K562 (cell line): ENCODE measurements around the gene TPX2. TPM values are rescaled to one million over a fixed set of nuclear protein-coding genes. Genes with fewer than 3 reads are reported as not detected.

ENCODE experiments used
- MAX ChIP-seq: sonication (generic); formaldehyde crosslinking; IDR thresholded peaks from 2 replicates; pipeline ENCODE4 v1.9.0; 2022; ENCODE audit warnings: mild to moderate bottlenecking, missing genetic modification reagents
- RBM22 ChIP-seq: fragments of 200-400 bp; formaldehyde crosslinking; IDR thresholded peaks from 2 replicates; pipeline ENCODE4 v1.6.1; 2018; ENCODE audit warnings: low read length, low read depth; ENCODE audit not compliant: poor library complexity, severe bottlenecking
- SLC30A9 ChIP-seq: fragments of 250-450 bp; sonication (Bioruptor Pico); IDR thresholded peaks from 2 replicates; pipeline ENCODE4 v1.8.0; 2022; ENCODE audit warnings: mild to moderate bottlenecking, moderate library complexity
- USF1 ChIP-seq: sonication (generic); formaldehyde crosslinking; IDR thresholded peaks from 2 replicates; pipeline ENCODE4 v1.9.0; 2022; ENCODE audit warnings: mild to moderate bottlenecking, missing genetic modification reagents
- polyA plus RNA-seq, 8 experiments: library from polyadenylated mRNA; depleted of rRNA in 4 of 8; stranded (reverse) in 5 of 8; unstranded in 3 of 8; fragments of >200 nt; fragmentation: Nextera tagmentation in 2 of 8; fragmentation: Illumina TruSeq in 1 of 8; extraction: Ambion mirVana in 2 of 8; extraction: Trizol in 1 of 8; gene quantifications; 2 replicates each; pipeline versions ENCODE4 v1.2.1 to v1.2.3, GENCODE V29; 2011 to 2014; ENCODE audit warnings: inconsistent platforms in 1 of 8, missing spikeins in 1 of 8
- total RNA-seq, 7 experiments: library from RNA; depleted of rRNA in 6 of 7; stranded (reverse); fragments of >200 nt in 6 of 7; fragmentation: Illumina TruSeq in 2 of 7; extraction: Trizol in 2 of 7; gene quantifications; 2 replicates each; pipeline versions ENCODE4 v1.2.1 to v1.2.3, GENCODE V29; 2011 to 2021; ENCODE audit warnings: low replicate concordance in 1 of 7
- TF ChIP-seq, protein P1 (sequence below), 2 experiments: fragments of 450-650 bp in 1 of 2; sonication (generic) in 1 of 2; formaldehyde crosslinking in 1 of 2; IDR thresholded peaks; 2 replicates each; pipeline versions ENCODE4 v1.7.1 to v1.9.0; 2016 to 2022; ENCODE audit warnings: inconsistent platforms in 1 of 2, mild to moderate bottlenecking in 1 of 2, missing genetic modification reagents in 1 of 2

The TPX2 gene
- total and polyA plus RNA-seq, 9 of the 15 experiments (the other 6 are each of a cell fraction or from before 2014, with no cell fraction given) = 48.0 to 241 (median 133) TPM

GRCh38 chr20:31817461-31817860, 78.4 kb downstream of the TPX2 start (continued):
- TF ChIP-seq, protein P1, sequence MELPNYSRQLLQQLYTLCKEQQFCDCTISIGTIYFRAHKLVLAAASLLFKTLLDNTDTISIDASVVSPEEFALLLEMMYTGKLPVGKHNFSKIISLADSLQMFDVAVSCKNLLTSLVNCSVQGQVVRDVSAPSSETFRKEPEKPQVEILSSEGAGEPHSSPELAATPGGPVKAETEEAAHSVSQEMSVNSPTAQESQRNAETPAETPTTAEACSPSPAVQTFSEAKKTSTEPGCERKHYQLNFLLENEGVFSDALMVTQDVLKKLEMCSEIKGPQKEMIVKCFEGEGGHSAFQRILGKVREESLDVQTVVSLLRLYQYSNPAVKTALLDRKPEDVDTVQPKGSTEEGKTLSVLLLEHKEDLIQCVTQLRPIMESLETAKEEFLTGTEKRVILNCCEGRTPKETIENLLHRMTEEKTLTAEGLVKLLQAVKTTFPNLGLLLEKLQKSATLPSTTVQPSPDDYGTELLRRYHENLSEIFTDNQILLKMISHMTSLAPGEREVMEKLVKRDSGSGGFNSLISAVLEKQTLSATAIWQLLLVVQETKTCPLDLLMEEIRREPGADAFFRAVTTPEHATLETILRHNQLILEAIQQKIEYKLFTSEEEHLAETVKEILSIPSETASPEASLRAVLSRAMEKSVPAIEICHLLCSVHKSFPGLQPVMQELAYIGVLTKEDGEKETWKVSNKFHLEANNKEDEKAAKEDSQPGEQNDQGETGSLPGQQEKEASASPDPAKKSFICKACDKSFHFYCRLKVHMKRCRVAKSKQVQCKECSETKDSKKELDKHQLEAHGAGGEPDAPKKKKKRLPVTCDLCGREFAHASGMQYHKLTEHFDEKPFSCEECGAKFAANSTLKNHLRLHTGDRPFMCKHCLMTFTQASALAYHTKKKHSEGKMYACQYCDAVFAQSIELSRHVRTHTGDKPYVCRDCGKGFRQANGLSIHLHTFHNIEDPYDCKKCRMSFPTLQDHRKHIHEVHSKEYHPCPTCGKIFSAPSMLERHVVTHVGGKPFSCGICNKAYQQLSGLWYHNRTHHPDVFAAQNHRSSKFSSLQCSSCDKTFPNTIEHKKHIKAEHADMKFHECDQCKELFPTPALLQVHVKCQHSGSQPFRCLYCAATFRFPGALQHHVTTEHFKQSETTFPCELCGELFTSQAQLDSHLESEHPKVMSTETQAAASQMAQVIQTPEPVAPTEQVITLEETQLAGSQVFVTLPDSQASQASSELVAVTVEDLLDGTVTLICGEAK (IDR thresholded peaks at IDR 0.05) = no peak
- TF ChIP-seq, protein P1 (CRISPR knock-in tag; IDR thresholded peaks at IDR 0.05) = no peak
- no peak for TF ChIP-seq USF1 (CRISPR knock-in tag)
- TF ChIP-seq RBM22 = no peak
- 0 out of 2 replicates have a peak, but pooled peaks have one; percentile 23 for TF ChIP-seq MAX (CRISPR knock-in tag)
- no peak for TF ChIP-seq SLC30A9 (CRISPR knock-in tag)
- TF ChIP-seq, all 486 proteins: peak for 2
